DOHH2 (cell line): ENCODE results near the gene DCAF4.

Experiments
- H3F3A ChIP-seq: fragments of 200-600 bp; sonication (generic), shearing (Covaris generic); 2 replicates; pipeline ENCODE4 v1.6.0; 2016; ENCODE audit warnings: antibody characterized with exemption, mild to moderate bottlenecking; ENCODE audit not compliant: control insufficient read depth, insufficient read depth
- H3K27ac ChIP-seq: fragments of 200-600 bp; sonication (generic); 2 replicates; pipeline ENCODE4 v1.5.1; 2014; ENCODE audit warnings: low read depth, mild to moderate bottlenecking, low read length, moderate library complexity
- H3K27me3 ChIP-seq: fragments of 200-600 bp; sonication (generic); 2 replicates; pipeline ENCODE4 v1.6.1; 2014; ENCODE audit warnings: mild to moderate bottlenecking, low read length, mixed read lengths; ENCODE audit not compliant: control insufficient read depth
- H3K36me3 ChIP-seq: fragments of 200-600 bp; sonication (generic); 2 replicates; pipeline ENCODE4 v1.6.1; 2014; ENCODE audit warnings: mild to moderate bottlenecking, low read length, moderate library complexity, mixed read lengths; ENCODE audit not compliant: control insufficient read depth
- H3K4me1 ChIP-seq: fragments of 200-600 bp; sonication (generic); 2 replicates; pipeline ENCODE4 v1.6.1; 2014; ENCODE audit warnings: mild to moderate bottlenecking, low read length, mixed read lengths; ENCODE audit not compliant: control insufficient read depth
- H3K4me2 ChIP-seq: fragments of 200-600 bp; sonication (generic); 2 replicates; pipeline ENCODE4 v1.6.0; 2014; ENCODE audit warnings: mild to moderate bottlenecking, low read length, moderate library complexity
- H3K4me3 ChIP-seq: fragments of 200-600 bp; sonication (generic); 2 replicates; pipeline ENCODE4 v1.5.1; 2014; ENCODE audit warnings: mild to moderate bottlenecking, low read length, mixed read lengths
- H3K79me2 ChIP-seq: fragments of 200-600 bp; sonication (generic); 2 replicates; pipeline ENCODE4 v1.6.1; 2014; ENCODE audit warnings: mild to moderate bottlenecking, low read length, mixed read lengths; ENCODE audit not compliant: control insufficient read depth
- H3K9me2 ChIP-seq: fragments of 200-600 bp; sonication (generic); replicated peaks from 2 replicates; pipeline ENCODE4 v1.6.1; 2014; ENCODE audit warnings: mild to moderate bottlenecking, low read length, mixed read lengths; ENCODE audit not compliant: control insufficient read depth
- H3K9me3 ChIP-seq: fragments of 200-600 bp; sonication (generic); 2 replicates; pipeline ENCODE4 v1.6.1; 2014; ENCODE audit warnings: antibody characterized with exemption, low read length, mixed read lengths; ENCODE audit not compliant: control insufficient read depth, insufficient read depth
- H4K20me1 ChIP-seq: fragments of 200-600 bp; sonication (generic); 2 replicates; pipeline ENCODE4 v1.6.0; 2014; ENCODE audit warnings: low read depth, mild to moderate bottlenecking, antibody characterized with exemption, low read length, moderate library complexity; ENCODE audit not compliant: control insufficient read depth, insufficient read depth
- EZH2phosphoT487 ChIP-seq: fragments of 200-600 bp; sonication (generic); IDR thresholded peaks from 2 replicates; pipeline ENCODE4 v1.6.1; 2017; ENCODE audit warnings: borderline replicate concordance, mild to moderate bottlenecking, antibody characterized with exemption, low read length, moderate library complexity, mixed read lengths
- TF ChIP-seq, protein P1 (sequence below): fragments of 200-600 bp; sonication (generic); IDR thresholded peaks from one replicate; pipeline ENCODE4 v1.5.1; 2014; ENCODE audit warnings: antibody characterized with exemption, mild to moderate bottlenecking, low read depth, low read length; ENCODE audit not compliant: poor library complexity, severe bottlenecking

Gene DCAF4

DNA sequence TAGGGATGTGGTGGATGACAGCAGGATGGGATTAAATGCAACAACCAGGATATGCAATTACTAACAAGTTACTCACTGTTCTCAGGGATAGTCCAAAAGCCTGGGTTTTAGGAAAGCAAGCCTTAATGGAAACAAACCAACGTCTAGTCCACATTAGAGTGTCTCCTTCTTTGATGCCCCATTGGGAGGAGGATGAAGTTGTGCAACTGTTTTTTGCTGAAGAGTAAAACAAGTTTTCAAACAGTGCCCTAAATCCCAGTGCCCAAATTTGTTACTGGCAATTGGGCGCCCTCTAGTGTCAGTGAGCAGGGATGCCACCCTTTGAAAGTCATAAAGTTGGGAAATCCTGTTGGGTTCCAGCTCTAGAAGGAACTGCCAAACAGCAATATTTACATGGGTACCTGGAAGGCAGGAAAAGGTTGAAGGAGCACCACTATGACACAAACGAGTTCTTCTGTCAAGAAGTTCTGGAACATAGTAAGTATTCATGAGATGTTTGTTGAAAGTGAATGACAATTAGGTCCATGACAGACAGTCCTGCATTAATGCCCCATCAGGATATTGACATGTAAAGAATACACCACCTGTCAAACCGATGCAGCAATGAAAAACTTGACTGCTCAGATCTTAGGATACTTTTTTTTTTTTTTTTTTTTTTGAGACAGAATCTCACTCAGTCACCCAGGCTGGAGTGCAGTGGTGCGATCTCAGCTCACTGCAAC is 21.3 kb upstream of the DCAF4 start:
- H3K4me1 ChIP-seq = no peaks in the 10 kb centered on the region
- no peaks in the 10 kb centered on the region for H3K79me2 ChIP-seq
- no peaks in the 10 kb centered on the region for H3K9me2 ChIP-seq
- H3K27ac ChIP-seq = no peak overlapping the region
- TF ChIP-seq EZH2phosphoT487 = no peak
- TF ChIP-seq, protein P1, sequence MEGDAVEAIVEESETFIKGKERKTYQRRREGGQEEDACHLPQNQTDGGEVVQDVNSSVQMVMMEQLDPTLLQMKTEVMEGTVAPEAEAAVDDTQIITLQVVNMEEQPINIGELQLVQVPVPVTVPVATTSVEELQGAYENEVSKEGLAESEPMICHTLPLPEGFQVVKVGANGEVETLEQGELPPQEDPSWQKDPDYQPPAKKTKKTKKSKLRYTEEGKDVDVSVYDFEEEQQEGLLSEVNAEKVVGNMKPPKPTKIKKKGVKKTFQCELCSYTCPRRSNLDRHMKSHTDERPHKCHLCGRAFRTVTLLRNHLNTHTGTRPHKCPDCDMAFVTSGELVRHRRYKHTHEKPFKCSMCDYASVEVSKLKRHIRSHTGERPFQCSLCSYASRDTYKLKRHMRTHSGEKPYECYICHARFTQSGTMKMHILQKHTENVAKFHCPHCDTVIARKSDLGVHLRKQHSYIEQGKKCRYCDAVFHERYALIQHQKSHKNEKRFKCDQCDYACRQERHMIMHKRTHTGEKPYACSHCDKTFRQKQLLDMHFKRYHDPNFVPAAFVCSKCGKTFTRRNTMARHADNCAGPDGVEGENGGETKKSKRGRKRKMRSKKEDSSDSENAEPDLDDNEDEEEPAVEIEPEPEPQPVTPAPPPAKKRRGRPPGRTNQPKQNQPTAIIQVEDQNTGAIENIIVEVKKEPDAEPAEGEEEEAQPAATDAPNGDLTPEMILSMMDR = peak; percentile 94
- no peak overlapping the region for H3K4me2 ChIP-seq
- H3K4me3 ChIP-seq = no peak overlapping the region
- no peaks in the 10 kb centered on the region for H3F3A ChIP-seq
- H3K36me3 ChIP-seq = no peaks in the 10 kb centered on the region
- H3K27me3 ChIP-seq = peaks cover 21% of the 10 kb centered on the region
- no peaks in the 10 kb centered on the region for H3K9me3 ChIP-seq
- no peaks in the 10 kb centered on the region for H4K20me1 ChIP-seq

DNA sequence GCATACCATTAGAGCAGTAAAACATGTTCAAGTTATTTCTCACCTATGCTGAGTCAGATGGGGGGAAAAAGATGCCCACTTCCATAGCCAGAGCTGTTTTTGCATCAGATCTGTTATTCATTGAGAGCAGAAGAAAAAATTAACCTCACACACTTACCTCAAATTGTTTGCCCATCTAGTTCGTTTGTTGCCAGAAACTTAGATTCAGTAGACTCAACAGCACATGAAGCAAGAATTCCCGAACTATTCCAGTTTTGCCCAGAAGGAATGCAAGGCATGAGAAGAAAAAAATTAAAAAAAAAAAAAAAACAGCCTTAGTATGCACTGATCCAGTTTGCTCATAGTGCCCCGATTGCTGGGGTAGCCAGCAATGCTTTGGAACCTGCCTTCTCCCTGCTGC is 19.9 kb upstream of the DCAF4 start:
- H3K9me2 ChIP-seq = no peaks in the 10 kb centered on the region
- H3K36me3 ChIP-seq = no peaks in the 10 kb centered on the region
- H3K27ac ChIP-seq = no peak overlapping the region
- TF ChIP-seq EZH2phosphoT487 = no peak
- TF ChIP-seq, protein P1 = no peak
- no peaks in the 10 kb centered on the region for H3K9me3 ChIP-seq
- H3K79me2 ChIP-seq = no peaks in the 10 kb centered on the region
- no peaks in the 10 kb centered on the region for H3K4me1 ChIP-seq
- H4K20me1 ChIP-seq = no peaks in the 10 kb centered on the region
- H3K4me3 ChIP-seq = no peak overlapping the region
- no peaks in the 10 kb centered on the region for H3F3A ChIP-seq
- no peak overlapping the region for H3K4me2 ChIP-seq
- H3K27me3 ChIP-seq = peaks cover 23% of the 10 kb centered on the region

DNA sequence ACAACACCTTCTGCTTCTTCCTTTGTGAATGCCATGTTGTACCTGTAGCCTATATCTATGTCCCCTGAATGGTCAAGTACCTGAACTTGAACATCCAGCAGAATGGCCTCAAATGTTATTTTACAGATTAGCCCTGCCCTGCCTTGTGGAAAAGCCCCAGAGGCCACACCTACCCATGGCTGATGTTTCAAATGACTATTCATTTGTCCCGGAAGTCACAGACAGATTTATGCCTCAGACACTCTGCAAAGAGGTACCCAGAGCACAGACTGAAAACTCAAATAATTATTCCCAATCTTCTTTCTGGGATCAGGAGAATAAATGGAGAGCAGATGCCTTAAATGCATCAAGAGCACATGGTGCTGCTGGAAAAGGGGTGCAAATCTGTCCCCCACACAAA is 19.4 kb upstream of the DCAF4 start:
- Histone ChIP-seq H3K27me3 (peaks cover 23% of the 10 kb centered on the region), H3F3A (no peaks in the 10 kb centered on the region), H4K20me1 (no peaks in the 10 kb centered on the region), H3K9me2 (no peaks in the 10 kb centered on the region), H3K4me1 (no peaks in the 10 kb centered on the region), H3K36me3 (no peaks in the 10 kb centered on the region), H3K27ac (no peak overlapping the region), H3K79me2 (no peaks in the 10 kb centered on the region), H3K4me3 (no peak overlapping the region), H3K4me2 (no peak overlapping the region), H3K9me3 (no peaks in the 10 kb centered on the region)
- TF ChIP-seq EZH2phosphoT487 = no peak
- TF ChIP-seq, protein P1 = no peak
